Gastroesophageal sphincter (tissue), 3 donors: Measurements from ENCODE around the gene PLA2G4B.

ENCODE experiments used
- EP300 ChIP-seq: sonication (generic); formaldehyde crosslinking; IDR thresholded peaks from one replicate; pipeline ENCODE4 v1.6.1; 2017; ENCODE audit warnings: antibody characterized with exemption, mild to moderate bottlenecking
- TF ChIP-seq, protein P1 (sequence below), 4 experiments: fragments of 200-600 bp in 2 of 4; fragments of 450-650 bp in 2 of 4; sonication (generic) in 1 of 4; IDR thresholded peaks; one replicate each; pipeline ENCODE4 v1.5.1; 2017 to 2019; ENCODE audit warnings: antibody characterized with exemption in 4 of 4, mild to moderate bottlenecking in 2 of 4, moderate library complexity in 2 of 4

DNA sequence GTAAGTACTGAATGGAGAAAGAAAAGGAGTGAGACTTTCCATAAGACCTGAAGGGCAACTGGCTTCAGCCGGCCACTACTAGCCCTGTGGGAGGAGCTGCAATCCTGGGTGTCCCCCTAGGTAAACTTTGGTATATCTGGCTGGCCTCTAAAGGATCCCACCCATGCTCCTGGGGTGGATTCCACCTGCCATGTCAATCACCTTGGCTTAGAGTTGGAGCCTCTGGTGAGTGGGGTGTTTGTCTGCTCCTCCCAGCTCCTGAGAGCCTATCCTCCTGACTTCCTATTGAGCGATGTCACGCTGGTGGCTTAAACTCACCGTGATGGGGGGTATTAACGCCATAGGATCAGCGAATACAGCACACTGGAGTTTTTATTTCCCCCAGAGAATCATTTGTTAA lies 52.6 kb downstream of the PLA2G4B start:
- no peak for TF ChIP-seq EP300
- TF ChIP-seq, protein P1, sequence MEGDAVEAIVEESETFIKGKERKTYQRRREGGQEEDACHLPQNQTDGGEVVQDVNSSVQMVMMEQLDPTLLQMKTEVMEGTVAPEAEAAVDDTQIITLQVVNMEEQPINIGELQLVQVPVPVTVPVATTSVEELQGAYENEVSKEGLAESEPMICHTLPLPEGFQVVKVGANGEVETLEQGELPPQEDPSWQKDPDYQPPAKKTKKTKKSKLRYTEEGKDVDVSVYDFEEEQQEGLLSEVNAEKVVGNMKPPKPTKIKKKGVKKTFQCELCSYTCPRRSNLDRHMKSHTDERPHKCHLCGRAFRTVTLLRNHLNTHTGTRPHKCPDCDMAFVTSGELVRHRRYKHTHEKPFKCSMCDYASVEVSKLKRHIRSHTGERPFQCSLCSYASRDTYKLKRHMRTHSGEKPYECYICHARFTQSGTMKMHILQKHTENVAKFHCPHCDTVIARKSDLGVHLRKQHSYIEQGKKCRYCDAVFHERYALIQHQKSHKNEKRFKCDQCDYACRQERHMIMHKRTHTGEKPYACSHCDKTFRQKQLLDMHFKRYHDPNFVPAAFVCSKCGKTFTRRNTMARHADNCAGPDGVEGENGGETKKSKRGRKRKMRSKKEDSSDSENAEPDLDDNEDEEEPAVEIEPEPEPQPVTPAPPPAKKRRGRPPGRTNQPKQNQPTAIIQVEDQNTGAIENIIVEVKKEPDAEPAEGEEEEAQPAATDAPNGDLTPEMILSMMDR (IDR thresholded peaks at IDR 0.05) = no peak
